ENCODE results near the gene CEP68.
"Not testable (repeated sequence)": the region's sequence is repeated elsewhere in the genome, so short reads cannot be mapped to it uniquely, and the experiment has no call there.

CEP68 gene

DNA sequence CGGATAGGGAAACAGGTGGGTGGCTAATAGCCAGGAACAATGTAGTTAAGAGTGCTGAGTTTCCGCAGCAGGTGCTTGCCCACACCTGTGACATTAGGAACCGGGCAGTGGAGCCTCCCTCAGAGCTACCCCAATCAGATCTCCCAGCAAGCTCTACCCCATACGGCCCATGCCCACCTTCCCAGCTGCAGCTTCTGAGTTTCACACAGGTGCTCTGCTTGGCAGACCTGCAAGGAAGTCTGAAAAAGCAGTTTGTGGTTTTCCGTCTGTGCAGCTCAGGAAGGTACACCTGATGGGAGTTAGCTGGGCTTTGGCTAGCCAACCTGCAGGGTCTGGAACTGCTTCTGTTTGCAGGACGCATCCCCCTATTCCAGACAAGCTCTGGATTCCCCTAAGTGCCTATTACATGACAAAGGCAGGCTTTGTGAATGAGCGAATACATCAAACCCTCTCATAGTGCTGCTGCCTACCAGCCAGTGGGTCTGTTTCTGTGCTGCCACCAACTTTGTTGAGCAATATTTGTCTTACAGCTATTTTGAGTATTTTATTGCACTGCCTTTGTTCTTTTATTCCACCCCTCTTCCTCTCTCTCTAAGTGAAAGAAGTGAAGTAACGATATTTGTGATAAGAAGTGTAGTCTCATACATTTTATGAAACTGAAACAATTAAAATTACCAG lies 24.7 kb upstream of the CEP68 start:
- ATAC-seq (ENCODE audit: low read depth) = no peak; the same call in 2 of the 3 replicates
- no peak overlapping the region for H3K4me3 ChIP-seq (ENCODE audit: severe bottlenecking)

DNA sequence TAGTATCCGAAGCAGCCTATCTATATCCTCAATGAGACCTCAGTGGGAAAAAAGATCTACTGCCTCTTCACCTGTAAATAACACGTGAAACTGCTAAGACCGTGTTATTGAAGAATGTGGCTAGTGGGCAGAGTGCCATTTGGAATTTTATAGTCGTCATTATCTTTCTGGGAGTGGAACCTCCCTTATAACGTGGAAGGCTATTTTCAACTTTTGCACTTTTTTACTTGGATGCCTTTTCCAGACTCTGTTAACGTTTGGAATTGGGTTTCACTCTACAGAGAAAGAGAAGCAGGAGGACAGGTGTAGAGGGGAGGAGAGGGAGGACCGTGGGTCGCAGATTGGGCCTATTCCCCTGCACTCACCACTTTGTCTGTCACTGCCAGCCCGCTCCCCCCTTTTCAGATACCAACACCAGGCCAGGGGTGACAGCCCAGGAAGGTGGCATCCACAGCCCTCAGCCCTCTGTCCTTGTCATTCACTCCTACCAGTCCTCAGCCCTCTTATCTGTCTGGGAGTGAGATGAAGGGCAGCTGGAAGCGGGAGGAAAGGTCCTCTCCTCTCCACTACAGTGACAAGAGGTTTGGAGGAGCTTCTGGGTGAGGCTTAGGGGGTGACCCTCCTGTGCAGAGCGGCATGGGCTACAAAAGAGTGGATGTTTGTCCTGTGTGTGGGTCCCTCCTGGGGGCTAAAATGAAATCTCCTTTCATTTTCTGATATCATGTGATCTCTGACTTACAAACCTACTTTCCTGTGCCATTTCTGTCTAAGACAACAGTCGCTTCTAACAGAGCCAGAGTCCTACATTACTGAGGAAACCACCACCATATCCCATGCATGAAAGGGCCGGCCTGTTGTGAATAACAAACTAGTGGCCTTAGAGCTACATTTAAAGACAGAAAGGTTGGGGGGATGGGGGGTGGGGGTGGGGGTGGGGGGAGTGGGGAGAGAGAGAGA lies 23.9 kb upstream of the CEP68 start:
- Histone ChIP-seq H3K27ac (ENCODE audit: poor library complexity, severe bottlenecking) (no peak overlapping the region), H3K27me3 (ENCODE audit: insufficient read depth, poor library complexity, severe bottlenecking) (no peaks in the 10 kb centered on the region), H3K4me3 (ENCODE audit: severe bottlenecking) (no peak overlapping the region), H3K9me3 (ENCODE audit: severe bottlenecking) (no peaks in the 10 kb centered on the region), H3K4me1 (ENCODE audit: insufficient read depth, poor library complexity, severe bottlenecking) (no peaks in the 10 kb centered on the region), H3K36me3 (ENCODE audit: low read depth) (no peaks in the 10 kb centered on the region)
- DNase-seq (ENCODE audit: low spot score) = no peak
- ATAC-seq (ENCODE audit: low read depth) = no peak; the same call in 2 of the 3 replicates
- TF ChIP-seq, protein P1, sequence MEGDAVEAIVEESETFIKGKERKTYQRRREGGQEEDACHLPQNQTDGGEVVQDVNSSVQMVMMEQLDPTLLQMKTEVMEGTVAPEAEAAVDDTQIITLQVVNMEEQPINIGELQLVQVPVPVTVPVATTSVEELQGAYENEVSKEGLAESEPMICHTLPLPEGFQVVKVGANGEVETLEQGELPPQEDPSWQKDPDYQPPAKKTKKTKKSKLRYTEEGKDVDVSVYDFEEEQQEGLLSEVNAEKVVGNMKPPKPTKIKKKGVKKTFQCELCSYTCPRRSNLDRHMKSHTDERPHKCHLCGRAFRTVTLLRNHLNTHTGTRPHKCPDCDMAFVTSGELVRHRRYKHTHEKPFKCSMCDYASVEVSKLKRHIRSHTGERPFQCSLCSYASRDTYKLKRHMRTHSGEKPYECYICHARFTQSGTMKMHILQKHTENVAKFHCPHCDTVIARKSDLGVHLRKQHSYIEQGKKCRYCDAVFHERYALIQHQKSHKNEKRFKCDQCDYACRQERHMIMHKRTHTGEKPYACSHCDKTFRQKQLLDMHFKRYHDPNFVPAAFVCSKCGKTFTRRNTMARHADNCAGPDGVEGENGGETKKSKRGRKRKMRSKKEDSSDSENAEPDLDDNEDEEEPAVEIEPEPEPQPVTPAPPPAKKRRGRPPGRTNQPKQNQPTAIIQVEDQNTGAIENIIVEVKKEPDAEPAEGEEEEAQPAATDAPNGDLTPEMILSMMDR (IDR thresholded peaks at IDR 0.05; ENCODE audit: poor library complexity, severe bottlenecking) = no peak

More for the DNA sequence above, 24.7 kb upstream of the CEP68 start:
- Histone ChIP-seq H3K4me1 (ENCODE audit: insufficient read depth, poor library complexity, severe bottlenecking) (no peaks in the 10 kb centered on the region), H3K27ac (ENCODE audit: poor library complexity, severe bottlenecking) (no peak overlapping the region), H3K27me3 (ENCODE audit: insufficient read depth, poor library complexity, severe bottlenecking) (no peaks in the 10 kb centered on the region), H3K36me3 (ENCODE audit: low read depth) (no peaks in the 10 kb centered on the region), H3K9me3 (ENCODE audit: severe bottlenecking) (no peaks in the 10 kb centered on the region)
- TF ChIP-seq, protein P1 (IDR thresholded peaks at IDR 0.05; ENCODE audit: poor library complexity, severe bottlenecking) = no peak
- no peak for DNase-seq (ENCODE audit: low spot score)

DNA sequence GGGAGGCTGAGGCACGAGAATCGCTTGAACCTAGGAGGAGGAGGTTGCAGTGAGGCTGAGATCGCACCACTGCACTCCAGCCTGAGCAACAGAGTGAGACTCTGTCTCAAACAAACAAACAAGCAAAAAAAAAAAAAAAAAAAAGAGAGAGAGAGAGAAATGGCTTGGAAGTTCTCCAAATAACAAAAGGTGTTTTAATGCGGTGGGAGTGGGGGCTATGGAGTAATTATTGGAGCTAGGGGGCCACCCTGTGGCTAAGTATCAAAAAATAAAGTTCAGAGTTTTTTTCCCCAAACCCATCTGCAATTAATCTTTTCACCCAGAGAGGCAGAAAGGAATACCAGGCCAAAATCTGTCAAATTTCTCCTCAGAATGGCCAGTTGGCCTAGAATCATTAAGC lies 23.0 kb upstream of the CEP68 start:
- Histone ChIP-seq H3K4me1 (ENCODE audit: insufficient read depth, poor library complexity, severe bottlenecking) (no peaks in the 10 kb centered on the region), H3K27ac (ENCODE audit: poor library complexity, severe bottlenecking) (no peak overlapping the region), H3K36me3 (ENCODE audit: low read depth) (no peaks in the 10 kb centered on the region), H3K27me3 (ENCODE audit: insufficient read depth, poor library complexity, severe bottlenecking) (no peaks in the 10 kb centered on the region), H3K4me3 (ENCODE audit: severe bottlenecking) (no peak overlapping the region), H3K9me3 (ENCODE audit: severe bottlenecking) (no peaks in the 10 kb centered on the region)
- DNase-seq (ENCODE audit: low spot score) (no peak), ATAC-seq (ENCODE audit: low read depth) (no peak)
- TF ChIP-seq, protein P1 (IDR thresholded peaks at IDR 0.05; ENCODE audit: poor library complexity, severe bottlenecking) = peak; percentile 14

DNA sequence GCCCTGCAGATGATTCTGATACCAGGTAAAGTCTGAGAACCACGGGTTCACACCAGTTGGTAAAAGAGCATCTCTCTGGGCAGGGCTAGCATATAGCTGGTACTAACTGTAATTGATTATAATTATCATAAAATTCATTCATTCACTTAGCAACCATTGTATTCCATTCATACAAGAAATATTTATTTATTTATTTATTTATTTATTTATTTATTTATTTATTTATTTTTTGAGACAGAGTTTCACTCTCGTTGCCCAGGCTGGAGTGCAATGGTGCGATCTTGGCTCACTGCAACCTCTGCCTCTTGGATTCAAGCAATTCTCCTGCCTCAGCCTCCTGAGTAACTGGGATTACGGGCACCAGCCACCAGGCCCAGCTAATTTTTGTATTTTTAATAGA lies 22.5 kb upstream of the CEP68 start:
- not testable (repeated sequence) for H3K9me3 ChIP-seq (ENCODE audit: severe bottlenecking); H3K4me3 ChIP-seq (ENCODE audit: severe bottlenecking); H3K36me3 ChIP-seq (ENCODE audit: low read depth); H3K4me1 ChIP-seq (ENCODE audit: insufficient read depth, poor library complexity, severe bottlenecking); ATAC-seq (ENCODE audit: low read depth); H3K27ac ChIP-seq (ENCODE audit: poor library complexity, severe bottlenecking); DNase-seq (ENCODE audit: low spot score); H3K27me3 ChIP-seq (ENCODE audit: insufficient read depth, poor library complexity, severe bottlenecking)

DNA sequence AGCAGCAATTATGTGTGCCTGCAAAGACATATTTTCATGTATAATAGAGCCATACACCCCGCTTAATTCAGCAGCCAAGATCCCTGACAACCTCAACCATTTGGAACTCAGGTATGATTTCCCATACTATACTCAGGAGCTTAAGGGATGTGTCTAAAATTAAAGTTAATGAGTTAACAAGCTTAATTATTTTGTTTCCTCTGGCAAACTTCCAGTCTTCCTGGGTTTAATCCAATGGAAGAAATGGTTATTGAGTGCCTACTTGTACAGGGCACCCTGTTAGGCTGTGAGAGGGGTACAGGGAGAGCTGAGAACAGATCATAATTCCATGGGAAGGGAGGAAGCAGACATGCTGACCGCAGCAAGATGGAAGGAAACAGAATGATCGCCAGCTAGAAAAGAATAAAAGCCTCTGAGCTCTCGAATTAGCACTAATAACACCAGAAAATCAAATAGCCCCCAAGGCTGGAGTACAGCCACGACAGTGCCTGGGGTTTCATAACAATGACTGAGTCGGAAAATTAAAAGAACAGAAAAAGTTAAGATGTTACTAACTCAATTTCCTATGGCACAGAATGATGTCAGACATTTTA lies 20.8 kb upstream of the CEP68 start:
- Histone ChIP-seq H3K27me3 (ENCODE audit: insufficient read depth, poor library complexity, severe bottlenecking) (no peaks in the 10 kb centered on the region), H3K4me1 (ENCODE audit: insufficient read depth, poor library complexity, severe bottlenecking) (no peaks in the 10 kb centered on the region), H3K4me3 (ENCODE audit: severe bottlenecking) (no peak overlapping the region), H3K9me3 (ENCODE audit: severe bottlenecking) (no peaks in the 10 kb centered on the region), H3K36me3 (ENCODE audit: low read depth) (no peaks in the 10 kb centered on the region), H3K27ac (ENCODE audit: poor library complexity, severe bottlenecking) (no peak overlapping the region)
- TF ChIP-seq, protein P1 (IDR thresholded peaks at IDR 0.05; ENCODE audit: poor library complexity, severe bottlenecking) = no peak
- ATAC-seq (ENCODE audit: low read depth) = no peak
- DNase-seq (ENCODE audit: low spot score) = no peak
